Measurements from ENCODE around the gene SLC9A2. TPM values are rescaled to one million over a fixed set of nuclear protein-coding genes. Genes with fewer than 3 reads are reported as not detected.

The SLC9A2 gene, protein sequence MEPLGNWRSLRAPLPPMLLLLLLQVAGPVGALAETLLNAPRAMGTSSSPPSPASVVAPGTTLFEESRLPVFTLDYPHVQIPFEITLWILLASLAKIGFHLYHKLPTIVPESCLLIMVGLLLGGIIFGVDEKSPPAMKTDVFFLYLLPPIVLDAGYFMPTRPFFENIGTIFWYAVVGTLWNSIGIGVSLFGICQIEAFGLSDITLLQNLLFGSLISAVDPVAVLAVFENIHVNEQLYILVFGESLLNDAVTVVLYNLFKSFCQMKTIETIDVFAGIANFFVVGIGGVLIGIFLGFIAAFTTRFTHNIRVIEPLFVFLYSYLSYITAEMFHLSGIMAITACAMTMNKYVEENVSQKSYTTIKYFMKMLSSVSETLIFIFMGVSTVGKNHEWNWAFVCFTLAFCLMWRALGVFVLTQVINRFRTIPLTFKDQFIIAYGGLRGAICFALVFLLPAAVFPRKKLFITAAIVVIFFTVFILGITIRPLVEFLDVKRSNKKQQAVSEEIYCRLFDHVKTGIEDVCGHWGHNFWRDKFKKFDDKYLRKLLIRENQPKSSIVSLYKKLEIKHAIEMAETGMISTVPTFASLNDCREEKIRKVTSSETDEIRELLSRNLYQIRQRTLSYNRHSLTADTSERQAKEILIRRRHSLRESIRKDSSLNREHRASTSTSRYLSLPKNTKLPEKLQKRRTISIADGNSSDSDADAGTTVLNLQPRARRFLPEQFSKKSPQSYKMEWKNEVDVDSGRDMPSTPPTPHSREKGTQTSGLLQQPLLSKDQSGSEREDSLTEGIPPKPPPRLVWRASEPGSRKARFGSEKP
- total RNA-seq: not detected

DNA sequence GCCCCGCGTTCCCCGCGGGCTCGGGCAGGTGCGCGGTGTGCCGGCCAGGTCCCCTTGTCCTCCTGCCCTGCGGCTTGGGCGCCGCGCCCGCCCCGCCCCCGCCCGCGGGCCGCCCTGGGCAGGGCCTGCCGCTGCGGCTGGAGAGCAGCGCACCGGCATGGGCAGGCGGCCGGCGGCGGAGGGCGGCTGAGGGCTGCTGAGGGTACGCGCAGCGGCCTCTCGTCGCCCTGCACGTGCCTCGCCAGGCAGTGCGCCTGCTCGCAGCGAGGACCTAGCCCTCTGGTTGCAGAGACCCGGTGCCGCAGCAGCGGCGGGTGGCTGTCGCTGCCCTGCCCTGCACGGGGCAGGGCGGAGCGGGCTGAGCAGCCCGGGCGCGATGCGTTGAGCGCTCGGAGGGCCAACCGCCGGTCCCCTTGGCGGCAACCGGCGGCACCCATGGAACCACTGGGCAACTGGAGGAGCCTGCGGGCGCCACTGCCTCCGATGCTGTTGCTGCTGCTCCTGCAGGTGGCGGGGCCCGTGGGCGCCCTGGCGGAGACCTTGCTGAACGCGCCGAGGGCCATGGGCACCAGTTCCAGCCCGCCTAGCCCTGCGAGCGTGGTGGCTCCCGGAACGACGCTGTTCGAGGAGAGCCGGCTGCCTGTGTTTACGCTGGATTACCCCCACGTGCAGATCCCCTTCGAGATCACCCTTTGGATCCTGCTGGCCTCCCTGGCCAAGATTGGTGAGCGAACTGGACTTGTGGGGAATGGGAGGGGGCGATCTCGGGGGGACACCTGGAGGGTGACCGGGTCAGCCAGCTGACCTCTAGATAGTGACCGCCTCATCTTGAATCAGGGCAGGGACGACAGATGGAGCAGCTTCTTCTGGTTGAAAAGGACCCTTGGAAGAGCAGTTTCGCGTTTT is at the start of gene SLC9A2:
Gene SLC9A2, plus strand, starts transcription at position 140 of the 906 bp plus-strand sequence. Its CDS starts 296 bp downstream, at position 436.

Other genes starting within 250 kb of the SLC9A2 start
- 1 to 10 TPM; 4.7 to 5.8 TPM for gene IL18RAP, start 196.4 kb upstream of the SLC9A2 start, total RNA-seq
- under 1 TPM; 0.10 to 0.13 TPM for gene SLC9A4, start 146.3 kb upstream of the SLC9A2 start, total RNA-seq
- gene TMEM182, start 142.5 kb downstream of the SLC9A2 start, total RNA-seq: 1 to 10 TPM; 1.8 to 2.7 TPM

Data from activated naive CD4-positive, alpha-beta T cell treated with anti-CD3 and anti-CD28 coated beads, Interleukin-2, amount 10 ng/mL, durations not matched to agents 5 hours and 36 hours (primary cell).